ENCODE data around the gene RANGRF. TPM values are rescaled to one million over a fixed set of nuclear protein-coding genes. Genes with fewer than 3 reads are reported as not detected.

The RANGRF gene
- total and polyA plus RNA-seq, 2 donors (not counting 1 experiment from before 2014, with no cell fraction given): 48.8 to 83.2 TPM

GRCh38 chr17:8333281-8333680 is 44.8 kb downstream of the RANGRF start:
- Histone ChIP-seq H3K4me1 (ENCODE audit: control insufficient read depth in 2 of 2, insufficient read depth in 2 of 2, low read length in 2 of 2) (peaks cover 6% of the 10 kb centered on the region in 2 donors), H3K36me3 (replicated peaks in 1 of 2; ENCODE audit: control extremely low read depth in 1 of 2, control insufficient read depth in 1 of 2, extremely low read depth in 1 of 2, insufficient read depth in 2 of 2, low read length in 1 of 2) (no peaks in the 10 kb centered on the region), H3K9me3 (ENCODE audit: control extremely low read depth in 1 of 3, control insufficient read depth in 2 of 3, insufficient read depth in 1 of 3, low read length in 2 of 3) (peaks cover 0 to 1% (median 0%) of the 10 kb centered on the region in 3 donors), H3K27me3 (replicated peaks in 1 of 4; ENCODE audit: control extremely low read depth in 1 of 4, control insufficient read depth in 3 of 4, insufficient read depth in 4 of 4, low read length in 3 of 4) (peaks cover 0 to 11% (median 7%) of the 10 kb centered on the region in 4 experiments), H3K27ac (ENCODE audit: low read length in 2 of 2) (no peak overlapping the region), H3K79me2 (ENCODE audit: control insufficient read depth, insufficient read depth, low read length) (no peaks in the 10 kb centered on the region), H3K4me3 (ENCODE audit: control extremely low read depth in 1 of 5, extremely low read depth in 1 of 5, insufficient read depth in 1 of 5, low read depth in 2 of 5, low read length in 4 of 5) (no peak overlapping the region), H3K9ac (ENCODE audit: low read length) (no peak overlapping the region), H3K4me2 (replicated peaks; ENCODE audit: low read depth, low read length, poor library complexity, severe bottlenecking) (no peak overlapping the region), H4K20me1 (ENCODE audit: control insufficient read depth, insufficient read depth, low read length, poor library complexity, severe bottlenecking) (no peaks in the 10 kb centered on the region), H2AFZ (ENCODE audit: insufficient read depth, low read depth, low read length, poor library complexity, severe bottlenecking) (no peak overlapping the region)
- ATAC-seq (ENCODE audit: low read depth): no peak
- ChIA-PET POLR2A (no interaction called here), CTCF (no interaction called here)
- no peaks in the 10 kb centered on the region for H3K9me3 Mint-ChIP-seq (ENCODE audit: insufficient read depth)
- intact Hi-C loops (cut with micrococcal nuclease): no loop called here
- WGBS (ENCODE audit: insufficient coverage): 88% methylated on average over 4 of the region's 4 CpGs
- DNase-seq: no peak
- peaks cover 7% of the 10 kb centered on the region for H3K4me1 Mint-ChIP-seq
- TF ChIP-seq, protein P1, sequence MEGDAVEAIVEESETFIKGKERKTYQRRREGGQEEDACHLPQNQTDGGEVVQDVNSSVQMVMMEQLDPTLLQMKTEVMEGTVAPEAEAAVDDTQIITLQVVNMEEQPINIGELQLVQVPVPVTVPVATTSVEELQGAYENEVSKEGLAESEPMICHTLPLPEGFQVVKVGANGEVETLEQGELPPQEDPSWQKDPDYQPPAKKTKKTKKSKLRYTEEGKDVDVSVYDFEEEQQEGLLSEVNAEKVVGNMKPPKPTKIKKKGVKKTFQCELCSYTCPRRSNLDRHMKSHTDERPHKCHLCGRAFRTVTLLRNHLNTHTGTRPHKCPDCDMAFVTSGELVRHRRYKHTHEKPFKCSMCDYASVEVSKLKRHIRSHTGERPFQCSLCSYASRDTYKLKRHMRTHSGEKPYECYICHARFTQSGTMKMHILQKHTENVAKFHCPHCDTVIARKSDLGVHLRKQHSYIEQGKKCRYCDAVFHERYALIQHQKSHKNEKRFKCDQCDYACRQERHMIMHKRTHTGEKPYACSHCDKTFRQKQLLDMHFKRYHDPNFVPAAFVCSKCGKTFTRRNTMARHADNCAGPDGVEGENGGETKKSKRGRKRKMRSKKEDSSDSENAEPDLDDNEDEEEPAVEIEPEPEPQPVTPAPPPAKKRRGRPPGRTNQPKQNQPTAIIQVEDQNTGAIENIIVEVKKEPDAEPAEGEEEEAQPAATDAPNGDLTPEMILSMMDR (IDR thresholded peaks at IDR 0.05): no peak
- no peak overlapping the region for H3K4me3 Mint-ChIP-seq
- no peak overlapping the region for H3K27ac Mint-ChIP-seq
- peaks cover 33% of the 10 kb centered on the region for H3K27me3 Mint-ChIP-seq

DNA sequence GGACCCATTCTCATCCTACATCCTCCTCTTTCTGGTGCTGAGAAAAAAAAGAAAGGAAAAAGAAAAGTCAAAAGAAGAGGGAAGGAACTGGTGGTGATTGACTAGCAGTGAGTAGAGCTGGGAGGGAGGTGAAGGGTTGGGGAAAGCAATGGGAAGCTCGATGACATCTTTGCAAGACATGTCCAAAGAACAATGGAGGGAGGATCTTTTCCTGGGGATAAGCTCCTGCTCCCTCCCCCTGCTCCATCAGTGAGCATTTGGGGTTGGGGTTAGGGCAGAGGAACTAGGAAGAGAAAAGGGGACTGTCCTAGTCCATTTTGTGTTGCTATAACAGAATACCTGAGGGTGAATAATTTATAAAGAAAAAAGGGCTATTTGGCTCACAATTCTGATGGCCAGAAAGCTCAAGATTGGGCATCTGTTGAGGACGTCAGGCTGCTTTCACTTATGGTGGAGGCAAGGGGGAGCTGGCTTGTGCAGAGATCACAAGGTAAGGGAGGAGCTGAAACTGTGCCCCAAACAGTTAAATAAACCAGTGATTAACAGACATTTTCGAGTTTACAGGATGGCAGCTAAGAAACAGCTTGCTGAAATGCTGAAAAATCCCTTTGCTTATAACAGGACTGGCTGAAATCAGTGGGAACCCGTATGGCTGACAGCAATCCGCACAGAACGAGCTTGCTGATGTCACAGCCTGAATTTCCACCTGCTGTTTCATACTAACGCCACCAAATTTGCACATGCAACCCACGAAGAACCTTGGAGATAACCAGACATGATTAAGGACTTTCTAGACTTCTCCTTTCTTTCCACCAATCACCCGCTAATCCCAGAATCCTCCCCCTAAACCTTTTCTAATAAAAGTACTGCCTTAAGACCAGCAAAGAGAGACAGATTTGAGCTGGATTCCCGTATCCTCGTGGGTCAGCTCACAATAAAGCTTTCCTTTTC is 49.6 kb downstream of the RANGRF start:
- peak overlapping the region; percentile 47 for H3K9ac ChIP-seq (ENCODE audit: low read length)
- peaks cover 7% of the 10 kb centered on the region in 2 donors for H3K4me1 ChIP-seq (ENCODE audit: control insufficient read depth in 2 of 2, insufficient read depth in 2 of 2, low read length in 2 of 2)
- no peaks in the 10 kb centered on the region for H3K36me3 ChIP-seq (replicated peaks in 1 of 2; ENCODE audit: control extremely low read depth in 1 of 2, control insufficient read depth in 1 of 2, extremely low read depth in 1 of 2, insufficient read depth in 2 of 2, low read length in 1 of 2)
- DNase-seq (peak; percentile 33), ATAC-seq (ENCODE audit: low read depth) (no peak)
- no peak overlapping the region for H3K27ac ChIP-seq (ENCODE audit: low read length in 2 of 2)
- ChIA-PET CTCF (interaction anchor here (1.0 kb wide), 1 partner anchor 12 kb away, joined by 5 read pairs; no protein-coding TSS in a partner anchor), POLR2A (no interaction called here)
- Mint-ChIP-seq H3K27ac (no peak overlapping the region), H3K27me3 (peaks cover 14% of the 10 kb centered on the region), H3K4me1 (peaks cover 11% of the 10 kb centered on the region), H3K4me3 (peak overlapping the region; percentile 8), H3K9me3 (ENCODE audit: insufficient read depth) (no peaks in the 10 kb centered on the region)
- peaks cover 0 to 2% (median 0%) of the 10 kb centered on the region in 4 experiments for H3K27me3 ChIP-seq (replicated peaks in 1 of 4; ENCODE audit: control extremely low read depth in 1 of 4, control insufficient read depth in 3 of 4, insufficient read depth in 4 of 4, low read length in 3 of 4)
- no peaks in the 10 kb centered on the region for H4K20me1 ChIP-seq (ENCODE audit: control insufficient read depth, insufficient read depth, low read length, poor library complexity, severe bottlenecking)
- no peaks in the 10 kb centered on the region for H3K79me2 ChIP-seq (ENCODE audit: control insufficient read depth, insufficient read depth, low read length)
- intact Hi-C loops (cut with micrococcal nuclease): no loop called here
- no peaks in the 10 kb centered on the region for H3K9me3 ChIP-seq (ENCODE audit: control extremely low read depth in 1 of 3, control insufficient read depth in 2 of 3, insufficient read depth in 1 of 3, low read length in 2 of 3)
- H3K4me2 ChIP-seq (replicated peaks; ENCODE audit: low read depth, low read length, poor library complexity, severe bottlenecking): peak overlapping the region; percentile 55
- WGBS (ENCODE audit: insufficient coverage): 7% methylated on average over 7 of the region's 11 CpGs
- TF ChIP-seq EZH2 (IDR thresholded peaks at IDR 0.05; ENCODE audit: borderline replicate concordance, insufficient read depth, low read depth, low read length, poor library complexity, severe bottlenecking): no peak
- H3K4me3 ChIP-seq (ENCODE audit: control extremely low read depth in 1 of 5, extremely low read depth in 1 of 5, insufficient read depth in 1 of 5, low read depth in 2 of 5, low read length in 4 of 5): no peak overlapping the region
- peak overlapping the region; percentile 52 for H2AFZ ChIP-seq (ENCODE audit: insufficient read depth, low read depth, low read length, poor library complexity, severe bottlenecking)

All from B cell (primary cell).